ENCODE data around the gene MED15. TPM values are rescaled to one million over a fixed set of nuclear protein-coding genes. Genes with fewer than 3 reads are reported as not detected.
"Not testable (repeated sequence)": the region's sequence is repeated elsewhere in the genome, so short reads cannot be mapped to it uniquely, and the experiment has no call there.

MED15 gene
- total RNA-seq, 1 donor: 44.2 TPM

DNA sequence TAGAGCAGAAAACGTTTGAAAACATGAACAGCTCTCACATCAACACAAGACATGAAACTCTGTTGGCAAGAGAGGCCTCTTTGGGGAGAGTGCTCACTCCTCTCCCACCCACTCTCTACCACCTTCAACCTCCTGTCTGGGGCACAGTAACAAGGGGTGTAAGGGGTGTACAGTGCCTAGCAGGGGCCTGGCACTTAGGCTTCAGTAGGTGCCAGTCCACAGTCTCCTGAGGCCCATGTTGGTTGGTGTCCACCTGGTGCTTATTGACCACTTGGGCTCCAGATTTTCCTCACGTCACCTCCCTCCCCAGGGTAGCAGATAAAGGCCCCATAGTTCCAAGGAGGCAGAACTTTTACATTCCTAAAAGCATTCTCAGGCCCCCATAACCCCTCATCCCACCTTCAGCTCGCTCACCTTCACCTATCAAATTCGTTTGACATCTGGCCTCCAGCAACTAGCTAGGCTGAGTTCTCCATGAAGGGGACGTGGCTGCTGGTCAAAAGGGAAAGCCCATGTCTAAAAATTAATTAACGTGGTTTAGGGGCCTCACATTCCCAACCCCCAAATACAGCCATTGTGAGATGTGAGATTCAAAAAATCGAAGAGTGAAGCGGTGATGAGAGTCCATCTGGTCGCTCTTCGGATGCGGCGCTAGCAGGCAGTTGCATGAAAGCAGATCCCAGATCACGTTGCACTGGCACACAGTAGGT lies 712 bp upstream of the MED15 start:
- peak overlapping the region; percentile 94 for H3K4me3 ChIP-seq (ENCODE audit: low read depth, low read length)
- TF ChIP-seq, protein P1, sequence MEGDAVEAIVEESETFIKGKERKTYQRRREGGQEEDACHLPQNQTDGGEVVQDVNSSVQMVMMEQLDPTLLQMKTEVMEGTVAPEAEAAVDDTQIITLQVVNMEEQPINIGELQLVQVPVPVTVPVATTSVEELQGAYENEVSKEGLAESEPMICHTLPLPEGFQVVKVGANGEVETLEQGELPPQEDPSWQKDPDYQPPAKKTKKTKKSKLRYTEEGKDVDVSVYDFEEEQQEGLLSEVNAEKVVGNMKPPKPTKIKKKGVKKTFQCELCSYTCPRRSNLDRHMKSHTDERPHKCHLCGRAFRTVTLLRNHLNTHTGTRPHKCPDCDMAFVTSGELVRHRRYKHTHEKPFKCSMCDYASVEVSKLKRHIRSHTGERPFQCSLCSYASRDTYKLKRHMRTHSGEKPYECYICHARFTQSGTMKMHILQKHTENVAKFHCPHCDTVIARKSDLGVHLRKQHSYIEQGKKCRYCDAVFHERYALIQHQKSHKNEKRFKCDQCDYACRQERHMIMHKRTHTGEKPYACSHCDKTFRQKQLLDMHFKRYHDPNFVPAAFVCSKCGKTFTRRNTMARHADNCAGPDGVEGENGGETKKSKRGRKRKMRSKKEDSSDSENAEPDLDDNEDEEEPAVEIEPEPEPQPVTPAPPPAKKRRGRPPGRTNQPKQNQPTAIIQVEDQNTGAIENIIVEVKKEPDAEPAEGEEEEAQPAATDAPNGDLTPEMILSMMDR (IDR thresholded peaks at IDR 0.05; ENCODE audit: insufficient read depth, low read length): no peak
- no peak for DNase-seq (ENCODE audit: low read depth)

DNA sequence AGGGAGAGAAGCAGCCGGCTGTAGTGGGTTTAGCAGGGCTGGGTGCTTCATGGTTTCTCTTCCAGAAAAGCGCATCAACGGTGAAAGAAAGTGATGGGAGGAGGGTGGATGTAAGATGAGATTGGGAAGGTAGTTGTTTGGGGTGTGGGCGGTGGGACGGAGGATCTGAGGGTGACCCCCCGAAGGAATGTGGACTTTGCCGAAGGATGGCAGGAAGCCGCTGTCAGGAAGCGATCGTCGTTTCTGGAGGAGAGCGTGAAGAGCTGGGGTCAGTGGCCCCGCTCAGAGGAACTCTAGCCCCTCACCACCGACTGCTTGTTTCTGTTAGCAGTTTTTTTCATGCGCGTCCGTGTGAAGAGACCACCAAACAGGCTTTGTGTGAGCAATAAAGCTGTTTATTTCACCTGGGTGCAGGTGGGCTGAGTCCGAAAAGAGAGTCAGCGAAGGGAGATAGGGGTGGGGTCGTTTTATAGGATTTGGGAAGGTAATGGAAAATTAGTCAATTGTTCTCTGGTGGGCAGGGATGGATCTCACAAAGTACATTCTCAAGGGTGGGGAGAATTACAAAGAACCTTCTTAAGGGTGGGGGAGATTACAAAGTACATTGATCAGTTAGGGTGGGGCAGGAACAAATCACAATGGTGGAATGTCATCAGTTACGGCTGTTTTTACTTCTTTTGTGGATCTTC lies 801 bp downstream of the MED15 start:
- DNase-seq (ENCODE audit: low read depth): not testable (repeated sequence)
- peak overlapping the region; percentile 94 for H3K4me3 ChIP-seq (ENCODE audit: low read depth, low read length)

DNA sequence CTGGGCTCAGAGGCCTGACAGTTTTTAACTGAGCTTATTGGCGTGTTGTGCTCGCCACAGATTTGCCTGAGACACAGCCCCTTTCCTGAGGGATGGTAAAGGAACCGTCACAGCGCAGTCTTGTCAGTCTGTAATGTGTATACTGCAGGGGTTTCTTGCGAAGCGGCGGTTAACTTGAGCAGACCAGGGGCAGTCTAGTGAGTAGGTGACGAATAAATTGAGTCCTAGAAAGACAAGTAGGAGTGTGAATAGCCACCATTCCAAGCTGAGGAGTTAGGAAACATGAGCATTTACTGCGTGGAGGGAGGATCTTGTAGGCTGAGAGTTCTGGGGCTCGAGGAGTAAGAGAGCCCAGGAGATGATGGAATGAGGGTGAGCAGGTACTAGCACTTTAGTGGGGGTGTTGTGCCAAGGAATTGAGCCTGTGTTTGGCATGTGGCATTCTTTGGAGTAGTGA lies 1.4 kb downstream of the MED15 start:
- no peak for DNase-seq (ENCODE audit: low read depth)
- peak overlapping the region; percentile 94 for H3K4me3 ChIP-seq (ENCODE audit: low read depth, low read length)
- TF ChIP-seq, protein P1 (IDR thresholded peaks at IDR 0.05; ENCODE audit: insufficient read depth, low read length): no peak

DNA sequence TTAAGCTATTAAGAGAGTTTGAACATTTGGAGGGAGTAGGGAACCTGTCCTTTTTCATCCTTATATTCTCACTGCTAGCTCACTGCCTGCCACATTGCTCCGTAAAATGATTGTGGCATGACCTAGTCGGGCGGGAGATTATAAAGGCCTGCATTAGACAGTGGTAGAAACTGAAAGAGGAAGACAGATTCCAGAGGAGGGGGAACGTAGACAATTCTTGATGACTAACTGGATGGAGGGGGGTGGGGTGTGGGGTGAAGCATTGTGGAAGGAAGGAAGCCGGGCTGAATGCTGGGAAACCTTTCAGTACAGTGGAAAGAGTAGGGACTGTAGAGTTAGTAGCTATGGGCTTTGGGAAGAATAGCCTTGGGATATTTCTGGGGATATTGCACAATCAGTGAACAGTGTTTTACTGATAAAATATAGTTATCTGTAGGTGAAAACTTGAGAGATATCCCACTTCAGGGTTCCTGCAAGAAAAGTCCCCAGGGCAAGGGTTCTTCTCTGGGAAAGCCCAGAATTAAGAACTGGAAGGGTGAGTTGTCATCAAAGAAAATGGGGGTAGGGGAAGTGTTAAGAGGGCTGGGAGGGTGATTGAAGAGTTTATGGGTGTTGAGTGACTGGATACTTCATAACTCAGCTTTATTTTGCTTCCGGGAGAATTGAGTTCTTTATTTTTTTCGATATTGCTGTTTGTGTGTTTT lies 2.1 kb downstream of the MED15 start:
- peak; percentile 94 for DNase-seq (ENCODE audit: low read depth)
- TF ChIP-seq, protein P1 (IDR thresholded peaks at IDR 0.05; ENCODE audit: insufficient read depth, low read length): no peak
- H3K4me3 ChIP-seq (ENCODE audit: low read depth, low read length): peak overlapping the region; percentile 94

DNA sequence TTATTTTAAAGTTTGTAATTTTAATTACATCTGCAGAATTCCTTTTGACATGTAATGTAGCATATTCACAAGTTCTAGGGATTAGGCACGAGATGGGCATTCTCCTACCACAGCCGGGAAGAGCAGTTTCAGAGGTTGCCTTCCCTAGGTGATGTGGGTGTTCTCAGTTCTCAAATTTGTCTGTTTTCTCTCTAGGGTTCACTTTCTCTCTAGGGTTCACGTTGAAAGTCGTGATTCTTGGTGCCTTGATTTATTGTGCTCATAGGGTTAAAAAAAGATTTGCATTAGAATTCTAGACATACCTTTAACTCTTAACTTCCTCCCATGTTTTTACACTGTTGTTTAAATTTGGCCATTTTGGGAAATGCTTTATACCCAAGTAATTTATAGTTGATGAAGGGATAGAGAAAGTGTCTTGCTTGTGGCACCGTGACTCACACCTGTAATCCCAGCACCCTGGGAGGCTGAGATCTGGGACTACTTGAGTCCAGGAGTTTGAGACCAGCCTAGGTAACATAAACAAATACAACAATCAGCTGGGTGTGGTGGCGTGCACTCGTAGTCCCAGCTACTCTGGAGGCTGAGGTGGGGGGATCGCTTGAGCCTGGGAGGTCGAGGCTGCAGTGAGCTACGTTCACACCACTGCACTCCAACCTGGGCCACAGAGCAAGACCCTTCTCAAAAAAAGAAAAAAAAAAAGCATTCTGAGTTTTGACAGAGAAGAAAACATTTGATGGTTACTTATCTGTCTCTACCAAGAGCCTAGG lies 3.6 kb downstream of the MED15 start:
- no peak for DNase-seq (ENCODE audit: low read depth)
- no peak overlapping the region for H3K4me3 ChIP-seq (ENCODE audit: low read depth, low read length)
- TF ChIP-seq, protein P1 (IDR thresholded peaks at IDR 0.05; ENCODE audit: insufficient read depth, low read length): no peak

DNA sequence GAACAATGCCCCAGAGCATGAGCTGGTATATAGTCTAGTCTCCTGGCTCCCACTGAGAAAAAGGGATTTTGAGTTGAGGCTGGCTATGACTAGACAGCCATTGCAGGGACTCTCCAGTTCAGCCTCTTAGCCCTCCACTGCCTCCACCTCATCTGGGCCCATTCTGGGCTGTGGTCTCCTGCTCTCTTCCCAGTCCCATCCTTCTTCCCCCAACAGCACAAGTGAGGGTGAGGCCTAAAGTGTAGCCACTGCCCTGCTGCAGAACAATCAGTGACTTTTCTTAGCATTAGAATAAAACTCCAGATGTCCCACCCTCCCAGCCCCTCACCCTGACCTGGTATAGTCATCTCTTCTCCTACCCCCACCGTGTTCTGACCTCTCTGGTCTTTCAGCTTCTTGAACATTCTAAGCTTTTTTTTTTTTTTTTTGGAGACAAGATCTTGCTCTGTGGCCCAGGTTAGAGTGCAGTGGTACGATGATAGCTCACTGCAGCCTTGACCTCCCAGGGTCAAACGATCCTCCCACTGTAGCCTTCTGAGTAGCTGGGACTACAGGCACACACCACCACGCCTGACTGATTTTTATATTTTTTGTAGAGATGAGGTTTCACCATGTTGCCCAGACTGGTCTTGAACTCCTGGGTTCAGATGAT lies 4.3 kb downstream of the MED15 start:
- TF ChIP-seq, protein P1 (IDR thresholded peaks at IDR 0.05; ENCODE audit: insufficient read depth, low read length): no peak
- no peak overlapping the region for H3K4me3 ChIP-seq (ENCODE audit: low read depth, low read length)
- no peak for DNase-seq (ENCODE audit: low read depth)

Data from fibroblast of the aortic adventitia (primary cell).